Thymus (tissue), 11 donors: ENCODE measurements around the gene SLC26A11. TPM values are rescaled to one million over a fixed set of nuclear protein-coding genes. Genes with fewer than 3 reads are reported as not detected.

ENCODE experiments used
- DNase-seq, 9 donors: peaks; one replicate each; pipeline ENCODE4 v3.0.0-alpha.2; 2013; ENCODE audit warnings: low spot score in 9 of 9, low read depth in 6 of 9, missing footprints in 1 of 9
- H3K27ac ChIP-seq, 2 donors: one replicate each; pipeline ENCODE4 v1.5.1; 2013; ENCODE audit warnings: control low read depth in 1 of 2, low read depth in 1 of 2, low read length in 1 of 2, mild to moderate bottlenecking in 1 of 2, moderate library complexity in 1 of 2
- H3K27me3 ChIP-seq, 2 donors: one replicate each; pipeline ENCODE4 v1.5.1; 2013; ENCODE audit warnings: low read length in 1 of 2; ENCODE audit not compliant: control insufficient read depth in 2 of 2, insufficient read depth in 1 of 2
- H3K36me3 ChIP-seq, 2 donors: one replicate each; pipeline ENCODE4 v1.5.1; 2013; ENCODE audit warnings: low read length in 1 of 2, mild to moderate bottlenecking in 1 of 2, moderate library complexity in 1 of 2; ENCODE audit not compliant: control insufficient read depth in 2 of 2, insufficient read depth in 2 of 2
- H3K4me1 ChIP-seq, 2 donors: one replicate each; pipeline ENCODE4 v1.5.1; 2013; ENCODE audit warnings: low read length in 2 of 2; ENCODE audit not compliant: control insufficient read depth in 2 of 2, insufficient read depth in 2 of 2
- H3K4me3 ChIP-seq, 2 donors: one replicate each; pipeline ENCODE4 v1.5.1; 2013; ENCODE audit warnings: low read length in 2 of 2, control low read depth in 1 of 2, mild to moderate bottlenecking in 1 of 2
- H3K9me3 ChIP-seq, 2 donors: one replicate each; pipeline ENCODE4 v1.5.1; 2013; ENCODE audit warnings: low read length in 1 of 2, mild to moderate bottlenecking in 1 of 2; ENCODE audit not compliant: control insufficient read depth in 2 of 2, insufficient read depth in 1 of 2
- WGBS: extraction: QIAGEN DNeasy Blood & Tissue Kit; methylation state at CpG from one replicate; pipeline ENCODE4 v1.1.7; 2013; 5-methylcytosine and 5-hydroxymethylcytosine counted together
- polyA plus RNA-seq: library from polyadenylated mRNA; stranded (reverse); fragments of 200-250 nt; gene quantifications from one replicate; pipeline ENCODE4 v1.2.3, GENCODE V29; 2013
- total RNA-seq: library from RNA; stranded (reverse); fragments of 120-200 nt; gene quantifications from one replicate; pipeline ENCODE4 v1.2.4, GENCODE V29; 2013
- donor health status: healthy.

The SLC26A11 gene
- total and polyA plus RNA-seq, 2 donors: 2.3 to 17.4 TPM

DNA sequence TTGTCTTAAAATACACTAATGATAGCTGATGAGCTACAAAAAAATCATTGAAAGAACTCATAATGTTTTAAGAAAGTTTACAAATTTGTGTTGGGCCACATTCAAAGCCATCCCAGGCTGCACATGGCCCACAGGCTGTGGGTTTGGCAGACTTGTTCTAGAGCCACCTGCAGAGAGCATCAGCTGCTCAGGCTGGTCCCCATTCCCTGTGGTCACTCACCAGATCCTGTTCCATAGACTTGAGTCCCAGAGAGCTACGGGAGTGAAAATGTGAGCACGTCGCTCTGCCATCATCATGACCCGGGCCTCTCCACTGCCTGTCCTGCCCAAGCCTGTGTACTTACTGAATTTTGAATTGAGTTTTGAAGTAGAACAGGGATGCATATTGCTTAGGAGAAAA, 6.9 kb downstream of the SLC26A11 start:
- no peak for DNase-seq
- WGBS: 97% methylated on average over 4 of the region's 4 CpGs
- H3K27me3 ChIP-seq: peaks cover 0 to 2% of the 10 kb centered on the region in 2 donors
- H3K27ac ChIP-seq: no peak overlapping the region
- H3K4me1 ChIP-seq: no peaks in the 10 kb centered on the region
- no peak overlapping the region for H3K4me3 ChIP-seq
- H3K9me3 ChIP-seq: peaks cover 0 to 1% of the 10 kb centered on the region in 2 donors
- H3K36me3 ChIP-seq: peaks cover 0 to 3% of the 10 kb centered on the region in 2 donors

GRCh38 chr17:80227666-80228065, 7.4 kb downstream of the SLC26A11 start:
- Histone ChIP-seq H3K27ac (no peak overlapping the region), H3K27me3 (peaks cover 0 to 2% of the 10 kb centered on the region in 2 donors), H3K36me3 (peaks cover 0 to 3% of the 10 kb centered on the region in 2 donors), H3K4me3 (no peak overlapping the region), H3K9me3 (peaks cover 0 to 4% of the 10 kb centered on the region in 2 donors), H3K4me1 (no peaks in the 10 kb centered on the region)
- WGBS: 97% methylated on average over 11 of the region's 11 CpGs
- no peak for DNase-seq

GRCh38 chr17:80228477-80228876, 8.2 kb downstream of the SLC26A11 start:
- Histone ChIP-seq H3K9me3 (peaks cover 1 to 11% of the 10 kb centered on the region in 2 donors), H3K4me3 (no peak overlapping the region), H3K27me3 (no peaks in the 10 kb centered on the region), H3K4me1 (no peaks in the 10 kb centered on the region), H3K27ac (no peak overlapping the region), H3K36me3 (peaks cover 0 to 3% of the 10 kb centered on the region in 2 donors)
- DNase-seq: no peak
- 93% methylated on average over 14 of the region's 14 CpGs for WGBS

DNA sequence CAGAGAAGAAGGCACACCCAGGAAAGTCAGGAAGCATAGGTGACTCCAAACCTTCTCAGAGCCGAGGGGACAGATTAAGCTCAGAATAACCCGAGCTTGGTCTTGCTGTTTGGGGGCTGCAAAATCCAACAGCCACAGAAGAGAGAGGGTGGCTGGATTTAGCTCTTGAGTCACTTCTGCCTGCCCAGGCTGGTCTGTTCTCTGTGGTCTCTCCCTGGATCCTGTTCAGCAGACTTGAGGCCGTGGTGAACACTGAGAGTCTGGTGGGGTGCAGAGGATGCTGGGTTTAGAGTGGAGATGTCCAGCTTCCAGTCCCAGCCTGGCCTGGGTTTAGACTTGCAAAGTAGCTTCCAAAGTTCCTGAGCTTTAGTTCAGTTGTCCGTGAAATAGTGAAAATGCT, 8.8 kb downstream of the SLC26A11 start:
- no peak overlapping the region for H3K4me3 ChIP-seq
- H3K4me1 ChIP-seq: no peaks in the 10 kb centered on the region
- H3K9me3 ChIP-seq: peaks cover 1 to 14% of the 10 kb centered on the region in 2 donors
- H3K27me3 ChIP-seq: no peaks in the 10 kb centered on the region
- H3K27ac ChIP-seq: no peak overlapping the region
- DNase-seq: no peak
- H3K36me3 ChIP-seq: peaks cover 0 to 3% of the 10 kb centered on the region in 2 donors
- 86% methylated on average over 4 of the region's 4 CpGs for WGBS

- WGBS: 98% methylated on average over 1 of the region's 1 CpG
- no peaks in the 10 kb centered on the region for H3K4me1 ChIP-seq
- peaks cover 1 to 17% of the 10 kb centered on the region in 2 donors for H3K9me3 ChIP-seq
- no peaks in the 10 kb centered on the region for H3K27me3 ChIP-seq
- no peak for DNase-seq
- H3K27ac ChIP-seq: no peak overlapping the region
- H3K4me3 ChIP-seq: no peak overlapping the region
- peaks cover 0 to 3% of the 10 kb centered on the region in 2 donors for H3K36me3 ChIP-seq
Observed at GRCh38 chr17:80232438-80232837, 12.2 kb downstream of the SLC26A11 start.

DNA sequence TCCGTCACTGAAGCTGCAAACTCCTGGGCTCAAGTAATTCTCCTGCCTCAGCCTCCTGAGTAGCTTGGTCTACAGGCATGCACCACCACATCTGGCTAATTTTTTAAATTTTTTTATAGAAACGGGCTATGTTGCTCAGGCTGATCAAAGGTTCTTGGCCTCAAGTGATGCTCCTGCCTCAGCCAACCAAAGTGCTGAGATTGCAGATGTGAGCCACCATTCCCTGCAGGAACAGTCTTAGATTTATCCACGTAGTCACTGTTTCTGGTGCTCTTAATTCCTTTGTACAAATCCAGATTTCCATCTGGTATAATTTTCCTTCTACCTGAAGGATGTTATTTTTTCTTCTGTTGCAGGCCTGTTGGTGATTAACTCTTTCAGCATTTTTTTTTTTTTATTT, 13.0 kb downstream of the SLC26A11 start:
- no peaks in the 10 kb centered on the region for H3K27me3 ChIP-seq
- H3K4me1 ChIP-seq: no peaks in the 10 kb centered on the region
- H3K4me3 ChIP-seq: no peak overlapping the region
- H3K9me3 ChIP-seq: peaks cover 1 to 17% of the 10 kb centered on the region in 2 donors
- no peak for DNase-seq
- H3K36me3 ChIP-seq: no peaks in the 10 kb centered on the region
- 96% methylated on average over 3 of the region's 3 CpGs for WGBS
- no peak overlapping the region for H3K27ac ChIP-seq

DNA sequence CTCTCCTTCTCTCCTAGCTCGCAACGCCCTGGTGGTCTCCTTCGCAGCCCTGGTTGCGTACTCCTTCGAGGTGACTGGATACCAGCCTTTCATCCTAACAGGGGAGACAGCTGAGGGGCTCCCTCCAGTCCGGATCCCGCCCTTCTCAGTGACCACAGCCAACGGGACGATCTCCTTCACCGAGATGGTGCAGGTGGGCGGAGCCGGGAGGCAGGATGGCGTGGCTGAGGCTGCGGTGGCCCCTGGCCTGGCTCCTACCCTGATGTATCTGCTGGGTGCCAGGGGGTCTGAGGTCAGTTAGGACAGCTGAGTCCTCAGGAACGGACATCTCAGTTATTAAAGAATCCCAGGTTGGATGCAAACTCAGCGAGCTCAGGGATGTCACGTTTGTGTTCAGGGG, 16.7 kb downstream of the SLC26A11 start:
- H3K9me3 ChIP-seq: peaks cover 1 to 17% of the 10 kb centered on the region in 2 donors
- H3K27ac ChIP-seq: no peak overlapping the region
- H3K36me3 ChIP-seq: no peaks in the 10 kb centered on the region
- no peak overlapping the region for H3K4me3 ChIP-seq
- no peaks in the 10 kb centered on the region for H3K27me3 ChIP-seq
- no peaks in the 10 kb centered on the region for H3K4me1 ChIP-seq
- 89% methylated on average over 17 of the region's 17 CpGs for WGBS
- no peak for DNase-seq

DNA sequence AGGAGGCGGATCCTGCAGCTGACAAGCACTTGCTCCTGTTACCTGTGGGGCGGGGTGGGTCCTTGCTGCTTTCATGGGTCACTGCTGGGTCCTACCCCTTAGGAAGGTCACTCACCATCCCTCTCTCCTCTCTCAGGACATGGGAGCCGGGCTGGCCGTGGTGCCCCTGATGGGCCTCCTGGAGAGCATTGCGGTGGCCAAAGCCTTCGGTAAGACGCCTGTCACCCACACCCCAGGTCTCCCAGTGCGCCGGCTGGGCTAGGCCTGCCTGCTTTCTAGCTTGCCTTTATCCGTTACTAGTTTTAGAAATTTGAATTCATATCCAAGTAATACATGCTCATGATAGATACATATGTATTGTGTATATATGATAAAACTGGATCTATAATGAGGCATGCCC, 17.2 kb downstream of the SLC26A11 start:
- H3K4me3 ChIP-seq: no peak overlapping the region
- no peak overlapping the region for H3K27ac ChIP-seq
- no peak for DNase-seq
- H3K9me3 ChIP-seq: peaks cover 1 to 13% of the 10 kb centered on the region in 2 donors
- 96% methylated on average over 10 of the region's 10 CpGs for WGBS
- no peaks in the 10 kb centered on the region for H3K27me3 ChIP-seq
- H3K36me3 ChIP-seq: no peaks in the 10 kb centered on the region
- no peaks in the 10 kb centered on the region for H3K4me1 ChIP-seq

DNA sequence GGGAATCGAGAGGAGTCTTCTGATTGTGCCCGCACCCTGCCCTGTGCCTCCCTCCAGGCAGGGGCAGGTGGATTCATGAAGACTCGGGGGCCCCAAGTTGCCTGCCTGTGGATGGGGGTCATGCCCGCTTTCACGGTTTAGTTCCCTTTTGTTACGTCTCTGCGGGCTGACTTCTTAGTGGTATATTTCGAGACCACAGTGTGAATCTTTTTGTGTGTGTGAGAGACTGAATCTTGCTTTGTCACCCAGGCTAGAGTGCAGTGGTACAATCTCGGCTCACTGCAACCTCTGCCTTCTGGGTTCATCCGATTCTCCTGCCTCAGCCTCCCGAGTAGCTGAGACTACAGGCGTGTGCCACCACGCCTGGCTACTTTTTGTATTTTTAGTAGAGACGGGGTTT, 22.3 kb downstream of the SLC26A11 start:
- no peaks in the 10 kb centered on the region for H3K36me3 ChIP-seq
- no peak overlapping the region for H3K27ac ChIP-seq
- DNase-seq: no peak
- H3K9me3 ChIP-seq: no peaks in the 10 kb centered on the region
- H3K27me3 ChIP-seq: no peaks in the 10 kb centered on the region
- H3K4me1 ChIP-seq: no peaks in the 10 kb centered on the region
- 85% methylated on average over 14 of the region's 14 CpGs for WGBS
- H3K4me3 ChIP-seq: no peak overlapping the region
